Measurements from ENCODE around the gene ELANE. TPM values are rescaled to one million over a fixed set of nuclear protein-coding genes. Genes with fewer than 3 reads are reported as not detected.
"Not testable (repeated sequence)": the region's sequence is repeated elsewhere in the genome, so short reads cannot be mapped to it uniquely, and the experiment has no call there.

Gene ELANE
- total RNA-seq, 1 donor from 2014 or later = not detected

GRCh38 chr19:845707-846521, 6.2 kb upstream of the ELANE start:
- Mint-ChIP-seq H3K27me3 (peaks cover 37% of the 10 kb centered on the region), H3K4me1 (ENCODE audit: unreplicated experiment) (peaks cover 3% of the 10 kb centered on the region), H3K27ac (no peak overlapping the region), H3K4me3 (no peak overlapping the region), H3K36me3 (peaks cover 4% of the 10 kb centered on the region), H3K9me3 (no peaks in the 10 kb centered on the region)
- TF ChIP-seq CTCF (conservative IDR thresholded peaks at IDR 0.05) = no peak
- no peak for DNase-seq (ENCODE audit: extremely low spot score, unreplicated experiment)

GRCh38 chr19:848386-848921, 3.6 kb upstream of the ELANE start:
- Mint-ChIP-seq H3K4me3 (no peak overlapping the region), H3K36me3 (no peaks in the 10 kb centered on the region), H3K27me3 (peaks cover 27% of the 10 kb centered on the region), H3K4me1 (ENCODE audit: unreplicated experiment) (peaks cover 3% of the 10 kb centered on the region), H3K27ac (no peak overlapping the region), H3K9me3 (no peaks in the 10 kb centered on the region)
- DNase-seq (ENCODE audit: extremely low spot score, unreplicated experiment) = no peak
- TF ChIP-seq CTCF (conservative IDR thresholded peaks at IDR 0.05) = no peak

GRCh38 chr19:849195-849594, 2.9 kb upstream of the ELANE start:
- not testable (repeated sequence) for H3K4me1 Mint-ChIP-seq (ENCODE audit: unreplicated experiment); H3K27ac Mint-ChIP-seq; H3K4me3 Mint-ChIP-seq; H3K9me3 Mint-ChIP-seq; H3K36me3 Mint-ChIP-seq; DNase-seq (ENCODE audit: extremely low spot score, unreplicated experiment)
- H3K27me3 Mint-ChIP-seq = peaks cover 26% of the 10 kb centered on the region

GRCh38 chr19:850221-850978, 1.7 kb upstream of the ELANE start:
- H3K4me3 Mint-ChIP-seq = no peak overlapping the region
- H3K27me3 Mint-ChIP-seq = peaks cover 17% of the 10 kb centered on the region

GRCh38 chr19:850979-851335, 1.1 kb upstream of the ELANE start:
- Mint-ChIP-seq H3K27me3 (peaks cover 12% of the 10 kb centered on the region), H3K4me3 (no peak overlapping the region), H3K36me3 (no peaks in the 10 kb centered on the region), H3K27ac (no peak overlapping the region), H3K4me1 (ENCODE audit: unreplicated experiment) (no peaks in the 10 kb centered on the region), H3K9me3 (no peaks in the 10 kb centered on the region)
- no peak for DNase-seq (ENCODE audit: extremely low spot score, unreplicated experiment)
- TF ChIP-seq CTCF (conservative IDR thresholded peaks at IDR 0.05) = no peak

More at GRCh38 chr19:850221-850978, 1.7 kb upstream of the ELANE start:
- peak; percentile 70 for DNase-seq (ENCODE audit: extremely low spot score, unreplicated experiment)
- Mint-ChIP-seq H3K9me3 (no peaks in the 10 kb centered on the region), H3K27ac (no peak overlapping the region), H3K36me3 (no peaks in the 10 kb centered on the region), H3K4me1 (ENCODE audit: unreplicated experiment) (peaks cover 3% of the 10 kb centered on the region)
- no peak for TF ChIP-seq CTCF (conservative IDR thresholded peaks at IDR 0.05)

All from type B pancreatic cell (in vitro differentiated cells).